Lung microvascular endothelial cell (primary cell): ENCODE results near the gene ARHGAP6. TPM values are rescaled to one million over a fixed set of nuclear protein-coding genes. Genes with fewer than 3 reads are reported as not detected.
"Not testable (repeated sequence)": the region's sequence is repeated elsewhere in the genome, so short reads cannot be mapped to it uniquely, and the experiment has no call there.

ENCODE experiments used
- DNase-seq, 2 donors: peaks; one replicate each; pipeline versions ENCODE4 v3.0.0 to v3.0.0-alpha.2; 2010; ENCODE audit warnings: low read depth in 2 of 2
- total RNA-seq: library from RNA; depleted of rRNA; stranded (reverse); fragments of >200 nt; gene quantifications from 2 replicates; pipeline ENCODE4 v1.2.1, GENCODE V29; 2014

The ARHGAP6 gene
- total RNA-seq, 1 donor from 2014 or later = under 0.01 TPM

GRCh38 chrX:11242704-11243103 is 423.0 kb downstream of the ARHGAP6 start:
- no peak for DNase-seq

GRCh38 chrX:11241720-11242119 is 424.0 kb downstream of the ARHGAP6 start:
- DNase-seq = no peak

GRCh38 chrX:11239230-11239629 is 426.5 kb downstream of the ARHGAP6 start:
- DNase-seq = peak in 1 of 2 donors; percentile 9

DNA sequence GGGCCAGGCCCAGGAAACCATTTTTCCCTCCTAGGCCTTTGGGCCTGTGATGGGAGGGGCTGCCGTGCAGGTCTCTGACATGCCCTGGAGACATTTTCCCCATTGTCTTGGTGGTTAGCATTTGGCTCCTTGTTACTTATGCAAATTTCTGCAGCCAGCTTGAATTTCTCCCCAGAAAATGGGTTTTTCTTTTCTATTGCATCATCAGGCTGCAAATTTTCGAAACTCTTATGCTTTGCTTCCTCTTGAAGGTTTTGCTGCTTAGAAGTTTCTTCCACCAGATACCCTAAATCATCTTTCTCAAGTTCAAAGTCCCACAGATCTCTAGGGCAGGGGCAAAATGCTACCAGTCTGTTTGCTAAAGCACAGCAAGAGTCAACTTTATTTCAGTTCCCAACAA is 430.3 kb downstream of the ARHGAP6 start:
- not testable (repeated sequence) for DNase-seq

GRCh38 chrX:11215191-11215921 is 450.4 kb downstream of the ARHGAP6 start:
- peak in 1 of 2 donors; percentile 8 for DNase-seq

GRCh38 chrX:11214346-11215190 is 451.2 kb downstream of the ARHGAP6 start:
- DNase-seq = no peak

DNA sequence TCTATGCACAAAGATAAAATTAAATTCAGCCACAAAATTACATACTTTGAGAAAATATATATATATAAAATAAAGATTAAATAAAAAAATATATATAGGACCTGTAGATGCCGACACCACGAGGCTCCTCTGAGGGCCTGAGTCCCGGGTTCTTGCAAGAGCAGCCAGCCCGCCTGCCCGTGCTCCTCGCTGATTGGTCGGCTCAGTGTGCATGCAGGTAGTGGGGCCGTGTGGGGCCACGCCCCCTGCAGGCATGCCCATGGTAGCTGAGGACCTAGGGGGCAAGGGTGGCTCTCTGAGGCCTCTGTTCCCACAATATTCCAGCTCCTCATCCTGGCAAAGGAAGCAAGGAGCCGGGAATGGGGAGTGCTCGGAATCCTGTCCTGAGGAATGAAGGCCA is 453.0 kb downstream of the ARHGAP6 start:
- DNase-seq = no peak

DNA sequence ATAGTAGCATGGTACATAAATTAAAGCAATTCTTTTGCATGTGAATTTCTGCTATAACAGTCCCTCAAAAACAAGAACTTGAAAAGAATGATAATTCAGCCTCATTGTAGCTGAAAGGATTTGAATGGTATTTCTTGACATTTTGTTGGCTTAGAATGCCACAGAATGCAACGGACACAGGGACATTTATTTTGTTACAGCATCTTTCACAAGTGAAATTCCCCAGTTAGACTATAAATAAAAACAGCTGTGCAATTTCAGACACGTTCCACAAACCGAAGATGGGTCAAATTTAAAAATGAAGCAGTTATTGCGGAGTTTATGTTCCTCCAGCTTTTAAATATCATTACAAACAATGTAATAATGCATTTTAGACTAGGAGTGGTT is 455.3 kb downstream of the ARHGAP6 start:
- DNase-seq = no peak

- DNase-seq = no peak
Observed at GRCh38 chrX:11209798-11210414, 455.8 kb downstream of the ARHGAP6 start.

DNA sequence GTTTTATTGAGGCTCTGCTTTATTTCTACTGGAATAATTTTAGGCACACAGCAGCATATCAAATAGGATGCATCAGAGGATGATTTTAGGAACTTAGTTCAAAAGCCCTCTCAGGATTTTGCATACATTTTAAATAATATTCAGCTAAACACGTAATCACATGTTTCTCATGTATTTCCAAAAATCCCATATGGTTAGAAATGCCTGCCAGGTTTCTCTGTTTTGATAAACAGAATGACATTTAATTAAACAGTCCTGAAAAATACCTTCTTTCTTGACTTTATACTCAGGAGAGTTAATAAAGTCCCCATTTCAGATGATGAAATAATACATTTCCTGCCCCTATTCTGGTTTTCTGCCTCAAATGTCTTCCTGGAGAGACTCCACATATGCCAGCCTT is 459.0 kb downstream of the ARHGAP6 start:
- no peak for DNase-seq

DNA sequence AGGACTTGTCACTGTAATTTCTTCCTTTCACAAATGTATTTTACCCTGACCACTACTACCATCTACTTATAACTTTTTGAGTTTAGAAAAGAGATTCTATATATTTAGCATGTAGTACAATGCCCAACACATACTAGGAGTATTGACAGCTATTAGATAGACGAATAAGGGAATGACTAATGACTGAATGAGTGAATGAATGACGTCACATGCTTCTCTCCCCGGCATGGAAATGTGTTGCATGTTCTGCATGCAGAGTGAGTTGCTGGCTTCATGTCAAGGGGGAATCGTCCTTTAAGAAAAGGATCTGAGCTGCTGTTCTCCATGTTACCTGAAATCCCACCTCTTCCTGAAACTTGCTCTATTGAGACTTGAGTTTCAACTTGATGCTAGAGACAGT is 459.9 kb downstream of the ARHGAP6 start:
- DNase-seq = no peak

- no peak for DNase-seq
Observed at GRCh38 chrX:11197671-11198070, 468.0 kb downstream of the ARHGAP6 start.

DNA sequence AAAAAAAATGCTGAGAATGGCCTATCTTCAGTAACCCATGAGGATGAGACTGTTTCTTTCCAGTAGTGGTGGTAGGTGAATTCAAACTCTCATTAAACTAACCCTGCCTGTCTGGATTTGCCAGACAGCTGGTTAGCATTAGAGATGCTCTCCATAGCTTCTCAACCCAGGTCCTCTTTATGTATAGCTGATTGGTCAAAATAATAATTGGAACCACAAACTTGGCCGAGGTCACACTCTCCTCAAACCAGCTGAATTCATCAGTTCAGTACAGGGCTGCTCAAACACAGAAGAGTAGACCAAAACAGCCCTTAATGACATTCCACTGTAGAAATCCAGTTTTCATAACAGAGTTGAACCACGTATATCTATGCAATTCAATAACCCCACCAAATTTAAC is 469.2 kb downstream of the ARHGAP6 start:
- DNase-seq = no peak

GRCh38 chrX:11193035-11193469 is 472.7 kb downstream of the ARHGAP6 start:
- DNase-seq = peak in 1 of 2 donors; percentile 35

- DNase-seq = no peak
Observed at GRCh38 chrX:11190745-11191510, 474.8 kb downstream of the ARHGAP6 start.

- no peak for DNase-seq
Observed at GRCh38 chrX:11189097-11189496, 476.6 kb downstream of the ARHGAP6 start.

DNA sequence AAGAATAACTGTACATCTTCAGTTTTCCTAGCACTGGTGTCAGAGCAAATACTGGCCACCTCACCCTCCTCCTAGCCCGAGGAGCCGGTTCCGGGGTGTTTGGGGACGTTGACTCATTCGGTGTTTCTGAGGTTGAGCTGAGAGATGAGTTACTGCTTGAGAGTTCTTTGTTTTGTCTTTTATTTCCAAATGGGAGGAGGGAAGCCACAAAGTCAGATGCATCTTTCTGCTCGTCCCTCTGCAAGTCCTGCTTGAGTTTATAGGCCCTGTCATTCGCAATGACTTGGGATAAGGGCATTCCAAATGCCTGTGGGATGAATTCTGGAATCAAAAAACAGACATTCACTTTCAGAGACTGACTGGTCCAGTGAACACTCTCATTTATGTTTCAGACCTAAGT is 477.1 kb downstream of the ARHGAP6 start:
- DNase-seq = no peak

GRCh38 chrX:11187001-11187400 is 478.7 kb downstream of the ARHGAP6 start:
- DNase-seq = no peak

- DNase-seq = no peak
Observed at GRCh38 chrX:11185861-11186260, 479.9 kb downstream of the ARHGAP6 start.

- peak; percentile 2 to 83 for DNase-seq
Observed at GRCh38 chrX:11180571-11180970, 485.1 kb downstream of the ARHGAP6 start.

GRCh38 chrX:11172415-11172814 is 493.3 kb downstream of the ARHGAP6 start:
- DNase-seq = peak in 1 of 2 donors; percentile 50
